PC-3 (cell line): ENCODE results near the gene NNT. TPM values are rescaled to one million over a fixed set of nuclear protein-coding genes. Genes with fewer than 3 reads are reported as not detected.
"Not testable (repeated sequence)": the region's sequence is repeated elsewhere in the genome, so short reads cannot be mapped to it uniquely, and the experiment has no call there.

ENCODE experiments used
- ATAC-seq: fragments of 200-7000 bp; cut with Tn5 transposase; 2 replicates; pipeline ENCODE4 v1.9.1; 2020; ENCODE audit warnings: mild to moderate bottlenecking, moderate library complexity
- BruUV-seq: library from RNA; stranded (reverse); fragments of 400-500 nt; replicated peaks from 2 replicates; lab custom pipeline; 2021; lab: Mats Ljungman, UMichigan
- CTCF ChIA-PET: fragments of 300-600 bp; sonication (Branson Sonifier 250); formaldehyde crosslinking; loops from one replicate; lab custom pipeline; 2022; ENCODE audit warnings: antibody characterized with exemption; lab: Charles Lee
- POLR2A ChIA-PET: fragments of 300-600 bp; sonication (Branson Sonifier 250); formaldehyde crosslinking; loops from one replicate; lab custom pipeline; 2022; ENCODE audit warnings: antibody characterized with exemption; ENCODE audit not compliant: unreplicated experiment; lab: Charles Lee
- DNase-seq: peaks from one replicate; pipeline ENCODE4 v3.0.0-alpha.2; 2015
- H2AFZ ChIP-seq: fragments of 300-600 bp; sonication (generic); 2 replicates; pipeline ENCODE4 v1.6.0; 2016; ENCODE audit warnings: antibody characterized with exemption, low read length
- H3F3A ChIP-seq: fragments of 300-600 bp; sonication (generic); one replicate; pipeline ENCODE4 v1.6.0; 2017; ENCODE audit warnings: antibody characterized with exemption, low read length, control low read depth, mild to moderate bottlenecking; ENCODE audit not compliant: unreplicated experiment
- H3K27ac ChIP-seq: fragments of 300-600 bp; sonication (generic); 2 replicates; pipeline ENCODE4 v1.5.1; 2016; ENCODE audit warnings: mild to moderate bottlenecking, low read length
- H3K27me3 ChIP-seq: fragments of 300-600 bp; sonication (generic); 2 replicates; pipeline ENCODE4 v1.6.1; 2016; ENCODE audit warnings: low read length, mixed read lengths
- H3K36me3 ChIP-seq: fragments of 300-600 bp; sonication (generic); 2 replicates; pipeline ENCODE4 v1.6.1; 2016; ENCODE audit warnings: low read depth, mixed run types, low read length, mixed read lengths
- H3K4me1 ChIP-seq: fragments of 300-600 bp; sonication (generic); 2 replicates; pipeline ENCODE4 v1.5.1; 2016; ENCODE audit warnings: low read length; ENCODE audit not compliant: insufficient read depth
- H3K4me2 ChIP-seq: fragments of 300-600 bp; sonication (generic); 2 replicates; pipeline ENCODE4 v1.6.0; 2016; ENCODE audit warnings: low read length
- H3K4me3 ChIP-seq: fragments of 300-600 bp; sonication (generic); 2 replicates; pipeline ENCODE4 v1.5.1; 2016; ENCODE audit warnings: mild to moderate bottlenecking, low read length, mixed read lengths
- H3K79me2 ChIP-seq: fragments of 300-600 bp; sonication (generic); 2 replicates; pipeline ENCODE4 v1.6.1; 2017; ENCODE audit warnings: low read length, mixed read lengths
- H3K9ac ChIP-seq: fragments of 300-600 bp; sonication (generic); 2 replicates; pipeline ENCODE4 v1.6.0; 2016; ENCODE audit warnings: mild to moderate bottlenecking, low read length
- H3K9me2 ChIP-seq: fragments of 300-600 bp; sonication (generic); replicated peaks from 2 replicates; pipeline ENCODE4 v1.6.1; 2016; ENCODE audit warnings: mixed run types, low read length, mixed read lengths
- H3K9me3 ChIP-seq: fragments of 300-600 bp; sonication (generic); 2 replicates; pipeline ENCODE4 v1.6.1; 2016; ENCODE audit warnings: low read length, mixed read lengths
- H4K20me1 ChIP-seq: fragments of 300-600 bp; sonication (generic); 2 replicates; pipeline ENCODE4 v1.6.1; 2016; ENCODE audit warnings: low read length, mixed read lengths
- CTCF ChIP-seq: fragments of 300-600 bp; sonication (generic); conservative IDR thresholded peaks from 2 replicates; pipeline ENCODE4 v1.5.1; 2017; ENCODE audit warnings: antibody characterized with exemption, low read depth, mild to moderate bottlenecking, low read length
- EZH2 ChIP-seq: fragments of 300-600 bp; sonication (generic); IDR thresholded peaks from one replicate; pipeline ENCODE4 v1.6.1; 2017; ENCODE audit warnings: antibody characterized with exemption, mild to moderate bottlenecking, low read length; ENCODE audit not compliant: unreplicated experiment
- EZH2phosphoT487 ChIP-seq: fragments of 300-600 bp; sonication (generic); IDR thresholded peaks from 2 replicates; pipeline ENCODE4 v1.6.1; 2018; ENCODE audit warnings: mild to moderate bottlenecking, antibody characterized with exemption, low read length, borderline replicate concordance
- intact Hi-C: fragments of 100-400 bp; cut with micrococcal nuclease; formaldehyde crosslinking; loops from 2 replicates; pipeline ENCODE4 v1.9.0; 2023
- total RNA-seq: library from RNA; depleted of rRNA; stranded (reverse); fragments of >200 nt; gene quantifications from 2 replicates; pipeline ENCODE4 v1.2.3, GENCODE V29; 2014

The NNT gene
- total RNA-seq, 1 experiment from 2014 or later = 15.6 TPM

- ChIA-PET POLR2A (no interaction called here), CTCF (no interaction called here)
- H3K4me2 ChIP-seq = no peak overlapping the region
- intact Hi-C loops = no loop called here
- H4K20me1 ChIP-seq = no peaks in the 10 kb centered on the region
- TF ChIP-seq EZH2phosphoT487 (no peak), CTCF (no peak), EZH2 (no peak)
- H3K27ac ChIP-seq = no peak overlapping the region
- no peak overlapping the region for H3K4me3 ChIP-seq
- no peak overlapping the region for H3K9ac ChIP-seq
- no peaks in the 10 kb centered on the region for H3K36me3 ChIP-seq
- no peaks in the 10 kb centered on the region for H3K4me1 ChIP-seq
- no peaks in the 10 kb centered on the region for H3K9me2 ChIP-seq
- H3F3A ChIP-seq = no peaks in the 10 kb centered on the region
- H3K79me2 ChIP-seq = no peaks in the 10 kb centered on the region
- ATAC-seq (no peak), DNase-seq (no peak)
- H3K9me3 ChIP-seq = no peaks in the 10 kb centered on the region
- no peak overlapping the region for H2AFZ ChIP-seq
- peaks cover 32% of the 10 kb centered on the region for H3K27me3 ChIP-seq
- no TSS peak for BruUV-seq
Observed at GRCh38 chr5:43731573-43731972, 128.6 kb downstream of the NNT start.

GRCh38 chr5:43745923-43746548 is 143.1 kb downstream of the NNT start:
- intact Hi-C loops, CTCF ChIA-PET, BruUV-seq: not testable (repeated sequence)

GRCh38 chr5:43750809-43751208 is 147.8 kb downstream of the NNT start:
- CTCF ChIA-PET = no interaction called here
- DNase-seq = no peak
- no peak for TF ChIP-seq CTCF
- no peak for TF ChIP-seq EZH2phosphoT487
- no peak for TF ChIP-seq EZH2

More at GRCh38 chr5:43745923-43746548, 143.1 kb downstream of the NNT start:
- H3K27ac ChIP-seq, H3K9me2 ChIP-seq, H3K4me2 ChIP-seq, H4K20me1 ChIP-seq, DNase-seq, H3F3A ChIP-seq, H3K9ac ChIP-seq, H2AFZ ChIP-seq, H3K4me3 ChIP-seq, H3K79me2 ChIP-seq, H3K27me3 ChIP-seq, H3K4me1 ChIP-seq, POLR2A ChIA-PET, ATAC-seq, H3K9me3 ChIP-seq, H3K36me3 ChIP-seq: not testable (repeated sequence)

More at GRCh38 chr5:43750809-43751208, 147.8 kb downstream of the NNT start:
- H3K4me2 ChIP-seq = no peak overlapping the region
- H3K9ac ChIP-seq = no peak overlapping the region
- no TSS peak for BruUV-seq
- no peaks in the 10 kb centered on the region for H3F3A ChIP-seq
- no peaks in the 10 kb centered on the region for H3K36me3 ChIP-seq
- H4K20me1 ChIP-seq = no peaks in the 10 kb centered on the region
- no peak for ATAC-seq
- intact Hi-C loops = no loop called here
- no peaks in the 10 kb centered on the region for H3K79me2 ChIP-seq
- H3K4me3 ChIP-seq = no peak overlapping the region
- H3K27ac ChIP-seq = no peak overlapping the region
- no peak overlapping the region for H2AFZ ChIP-seq
- H3K4me1 ChIP-seq = no peaks in the 10 kb centered on the region
- POLR2A ChIA-PET = no interaction called here
- H3K27me3 ChIP-seq = peaks cover 4% of the 10 kb centered on the region; the same call in 1 of the 2 replicates
- H3K9me3 ChIP-seq = no peaks in the 10 kb centered on the region
- no peaks in the 10 kb centered on the region for H3K9me2 ChIP-seq
